RPMI7951 (cell line): ENCODE data around the gene RASGRP4. TPM values are rescaled to one million over a fixed set of nuclear protein-coding genes. Genes with fewer than 3 reads are reported as not detected.
"Not testable (repeated sequence)": the region's sequence is repeated elsewhere in the genome, so short reads cannot be mapped to it uniquely, and the experiment has no call there.

Source experiments
- DNase-seq: peaks from one replicate; pipeline ENCODE4 v3.0.0-alpha.2; 2012; ENCODE audit warnings: low read depth
- total RNA-seq: library from RNA; depleted of rRNA; stranded (reverse); fragments of >200 nt; shearing (Covaris generic); gene quantifications from 2 replicates; pipeline ENCODE4 v1.2.3, GENCODE V29; 2014; rRNA removed

RASGRP4 gene
- not detected in 2 replicates for total RNA-seq

GRCh38 chr19:38425810-38426466 lies at the start of gene RASGRP4:
RASGRP4 (minus strand) TSS chr19:38426219; CDS start chr19:38426091, 128 bp downstream.
- no peak for DNase-seq

DNA sequence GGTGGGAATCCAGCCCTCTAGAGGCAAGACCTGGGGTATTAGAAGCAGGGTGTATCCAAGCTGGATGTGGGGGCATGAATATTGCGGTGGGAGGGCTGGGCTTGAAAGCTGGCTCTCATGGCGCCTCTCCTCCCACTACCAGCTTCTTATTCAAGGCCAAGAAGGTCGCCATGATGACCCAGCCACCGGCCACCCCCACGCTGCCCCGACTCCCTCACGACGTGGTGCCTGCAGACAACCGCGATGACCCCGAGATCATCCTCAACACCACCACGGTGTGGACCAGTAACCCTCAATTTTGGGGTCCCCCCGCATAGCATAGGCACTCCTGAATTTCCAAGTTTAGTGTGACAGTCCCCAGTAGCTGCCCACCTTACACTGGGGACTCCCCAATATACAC lies 49.2 kb upstream of the RASGRP4 start:
- DNase-seq, result no peak

GRCh38 chr19:38473201-38473600 lies 47.2 kb upstream of the RASGRP4 start:
- DNase-seq, result no peak

DNA sequence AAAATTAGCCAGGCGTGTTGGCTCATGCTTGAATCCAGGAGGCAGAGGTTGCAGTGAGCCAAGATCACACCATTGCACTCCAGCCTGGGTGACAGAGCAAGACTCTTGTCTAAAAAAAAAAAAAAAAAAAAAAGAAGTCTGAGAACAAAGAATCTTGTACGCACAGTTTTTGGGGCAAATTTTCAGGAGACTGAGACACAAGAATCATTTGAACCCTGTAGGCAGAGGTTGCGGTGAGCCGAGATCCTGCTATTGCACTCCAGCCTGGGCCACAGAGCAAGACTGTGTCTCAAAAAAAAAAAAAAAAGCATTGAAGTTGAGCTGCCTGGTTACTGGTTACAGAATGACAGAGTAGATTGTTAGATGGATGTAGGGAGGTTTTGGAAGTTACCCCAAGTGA lies 46.7 kb upstream of the RASGRP4 start:
- not testable (repeated sequence) for DNase-seq

- no peak for DNase-seq
These were observed 44.9 kb upstream of the RASGRP4 start for GRCh38 chr19:38470788-38471480.

GRCh38 chr19:38469151-38469550 lies 43.1 kb upstream of the RASGRP4 start:
- DNase-seq, result no peak

DNA sequence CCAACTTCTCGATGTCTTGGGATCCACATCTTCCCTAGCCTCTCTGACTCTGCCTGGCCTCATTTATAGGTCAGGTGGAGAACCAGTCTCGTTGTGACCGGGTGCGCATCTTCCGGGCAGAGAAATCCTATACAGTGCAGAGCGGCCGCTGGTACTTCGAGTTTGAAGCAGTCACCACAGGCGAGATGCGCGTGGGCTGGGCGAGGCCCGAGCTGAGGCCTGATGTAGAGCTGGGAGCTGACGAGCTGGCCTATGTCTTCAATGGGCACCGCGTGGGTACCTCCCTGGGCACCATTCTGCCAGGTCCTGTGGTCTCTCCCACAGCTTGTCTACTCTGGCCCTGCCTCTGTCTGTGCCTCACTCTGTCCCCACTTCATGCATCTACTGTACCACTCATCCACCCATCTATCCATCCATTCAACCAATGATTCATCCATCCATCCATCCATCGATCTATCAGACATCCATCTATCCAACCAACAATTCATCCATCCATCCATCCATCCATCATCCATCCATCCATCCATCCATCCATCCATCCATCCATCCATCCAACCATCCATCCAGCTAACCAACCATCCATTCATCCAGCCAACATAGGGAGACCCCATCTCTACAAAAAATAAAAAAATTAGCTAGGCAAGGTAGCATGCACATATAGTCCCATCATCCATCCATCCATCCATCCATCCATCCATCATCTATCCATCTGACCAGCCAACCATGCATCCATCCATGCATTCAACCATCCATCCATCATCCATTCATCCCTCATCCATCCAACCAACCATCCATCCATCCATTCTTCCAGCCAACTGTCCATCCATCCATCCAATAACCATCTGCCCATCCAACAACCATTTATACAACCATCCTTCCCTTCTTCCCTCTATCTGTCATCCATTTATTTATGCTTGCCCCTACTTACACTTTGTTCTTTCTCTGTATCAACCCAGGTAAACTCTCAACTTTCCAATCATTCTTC lies 41.8 kb upstream of the RASGRP4 start:
- DNase-seq, result no peak

- no peak for DNase-seq
These were observed 40.0 kb upstream of the RASGRP4 start for GRCh38 chr19:38466050-38466449.

- no peak for DNase-seq
These were observed 38.5 kb upstream of the RASGRP4 start for GRCh38 chr19:38464421-38465082.

- no peak for DNase-seq
These were observed 37.3 kb upstream of the RASGRP4 start for GRCh38 chr19:38463365-38463764.

DNA sequence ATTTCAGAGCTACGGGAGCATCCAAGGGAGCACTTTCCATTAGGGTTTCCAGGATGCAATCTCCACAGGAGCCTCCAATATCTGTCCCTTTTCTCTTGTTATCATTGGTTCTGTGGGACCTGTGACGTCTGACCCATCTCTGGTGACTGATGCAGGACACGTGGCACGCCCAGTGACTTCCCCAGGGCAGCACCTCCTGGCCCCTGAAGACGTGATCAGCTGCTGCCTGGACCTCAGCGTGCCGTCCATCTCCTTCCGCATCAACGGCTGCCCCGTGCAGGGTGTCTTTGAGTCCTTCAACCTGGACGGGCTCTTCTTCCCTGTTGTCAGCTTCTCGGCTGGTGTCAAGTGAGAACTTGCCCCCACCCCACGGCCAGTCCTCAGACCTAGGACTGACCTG lies 33.0 kb upstream of the RASGRP4 start:
- DNase-seq, result no peak

DNA sequence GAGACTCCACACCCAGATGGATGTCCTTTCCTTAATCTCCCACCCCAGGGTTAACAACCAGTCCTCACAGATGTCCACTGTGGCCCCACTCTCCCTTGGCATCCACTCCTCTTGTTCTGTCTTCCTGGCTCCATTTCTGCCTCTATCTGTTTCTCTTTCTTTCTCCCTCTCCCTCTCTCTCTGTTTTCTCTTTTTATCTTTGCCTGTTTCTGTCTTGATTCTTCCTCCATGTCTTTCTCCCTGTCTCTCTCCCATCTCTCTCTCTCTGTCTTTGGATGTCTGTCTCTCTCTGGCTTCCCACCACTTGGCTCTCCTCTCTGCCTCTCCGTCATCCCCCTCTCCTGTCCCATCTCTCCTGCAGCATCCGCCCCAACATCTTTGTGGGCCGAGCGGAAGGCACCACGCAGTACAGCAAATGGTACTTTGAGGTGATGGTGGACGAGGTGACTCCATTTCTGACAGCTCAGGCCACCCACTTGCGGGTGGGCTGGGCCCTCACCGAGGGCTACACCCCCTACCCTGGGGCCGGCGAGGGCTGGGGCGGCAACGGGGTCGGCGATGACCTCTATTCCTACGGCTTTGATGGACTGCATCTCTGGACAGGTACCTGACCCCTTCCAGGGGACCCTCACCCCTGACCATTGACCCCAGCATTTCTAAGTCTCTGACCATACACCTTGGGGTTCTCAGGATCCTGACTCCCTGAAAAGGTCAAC lies 31.8 kb upstream of the RASGRP4 start:
- no peak for DNase-seq

- DNase-seq, result no peak
These were observed 31.2 kb upstream of the RASGRP4 start for GRCh38 chr19:38457202-38457601.

GRCh38 chr19:38455031-38455430 lies 29.0 kb upstream of the RASGRP4 start:
- DNase-seq, result peak; percentile 27

GRCh38 chr19:38453596-38453995 lies 27.6 kb upstream of the RASGRP4 start:
- DNase-seq, result no peak

- no peak for DNase-seq
These were observed 26.7 kb upstream of the RASGRP4 start for GRCh38 chr19:38452430-38453366.

GRCh38 chr19:38451629-38452028 lies 25.6 kb upstream of the RASGRP4 start:
- no peak for DNase-seq

- no peak for DNase-seq
These were observed 25.0 kb upstream of the RASGRP4 start for GRCh38 chr19:38451036-38451435.

DNA sequence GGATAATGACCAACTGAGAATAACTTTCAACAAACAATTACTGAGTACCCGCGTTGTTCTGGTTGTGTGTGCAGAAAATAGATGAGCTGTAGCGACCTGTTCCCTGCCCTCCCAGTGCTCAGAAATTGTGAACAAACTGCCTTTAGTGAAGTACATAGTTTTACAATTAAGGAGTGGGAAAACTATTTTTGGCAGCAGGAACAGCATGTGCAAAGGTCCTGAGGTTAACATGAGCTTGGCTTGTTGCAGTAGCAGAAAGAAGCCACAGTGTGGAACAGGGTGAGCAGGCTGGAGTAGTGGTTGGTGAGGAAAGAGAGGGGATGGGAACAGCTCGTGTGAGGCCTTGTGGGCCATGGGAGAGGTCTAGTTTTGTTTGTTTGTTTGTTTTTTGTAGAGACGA lies 23.5 kb upstream of the RASGRP4 start:
- DNase-seq, result no peak

GRCh38 chr19:38448225-38448624 lies 22.2 kb upstream of the RASGRP4 start:
- no peak for DNase-seq
